GM18909 (cell line): ENCODE measurements around the gene ARHGEF4.
"Not testable (repeated sequence)": the region's sequence is repeated elsewhere in the genome, so short reads cannot be mapped to it uniquely, and the experiment has no call there.

Experiments used
- ATAC-seq: cut with Tn5 transposase; IDR thresholded peaks from one replicate; pipeline ENCODE4 v1.9.1; 2021; ENCODE audit warnings: mild to moderate bottlenecking; ENCODE audit not compliant: unreplicated experiment, poor library complexity

ARHGEF4 gene

DNA sequence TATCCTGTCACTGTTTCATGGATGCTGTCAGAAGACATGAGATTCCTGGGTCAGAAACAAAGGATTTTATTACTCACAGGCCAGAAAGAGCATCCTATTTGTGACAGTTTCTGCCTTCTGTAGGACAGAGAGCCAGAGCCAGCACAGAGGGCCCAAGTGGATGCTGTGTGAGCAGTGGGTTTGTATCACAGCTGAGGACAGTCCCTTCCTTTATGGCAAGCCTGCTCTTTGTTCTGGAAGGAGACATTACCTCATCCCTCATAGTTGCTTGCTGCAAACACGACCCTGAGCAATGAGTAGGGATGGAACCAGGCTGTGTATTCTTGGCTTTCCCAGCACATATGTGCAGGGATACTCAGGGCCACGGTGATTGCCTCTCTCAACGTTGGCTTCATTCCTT, 41.6 kb downstream of the ARHGEF4 start:
- no peak for ATAC-seq

- ATAC-seq, result no peak
These were observed 42.2 kb downstream of the ARHGEF4 start for GRCh38 chr2:130878933-130879332.

DNA sequence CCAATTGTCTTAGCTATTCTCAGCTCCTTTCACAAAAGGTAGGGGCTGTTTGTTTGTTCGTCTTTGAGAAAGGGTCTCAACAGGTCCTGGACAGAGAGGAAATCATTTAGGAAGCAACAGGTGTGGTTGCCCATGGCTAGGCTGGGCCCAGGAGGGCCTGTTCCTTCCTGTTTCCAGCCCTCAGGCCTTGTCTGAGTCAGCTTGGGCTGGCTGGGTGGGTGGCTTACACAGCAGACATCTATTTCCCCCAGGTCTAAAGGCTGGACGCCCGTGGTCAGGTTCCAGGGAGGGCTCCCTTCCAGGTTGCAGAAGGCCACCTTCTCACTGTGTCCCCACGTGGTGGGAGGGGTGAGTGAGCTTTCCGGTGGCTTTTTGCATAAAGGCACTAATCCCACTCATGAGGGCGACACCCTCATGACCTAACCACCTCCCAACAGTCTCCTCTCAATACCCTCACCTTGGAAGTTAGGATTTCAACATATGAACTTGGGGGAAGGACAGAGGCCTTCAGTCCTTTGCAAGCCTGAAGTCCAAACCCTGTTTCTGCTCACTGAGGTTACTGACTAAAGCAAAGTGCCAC, 45.5 kb downstream of the ARHGEF4 start:
- ATAC-seq, result no peak

DNA sequence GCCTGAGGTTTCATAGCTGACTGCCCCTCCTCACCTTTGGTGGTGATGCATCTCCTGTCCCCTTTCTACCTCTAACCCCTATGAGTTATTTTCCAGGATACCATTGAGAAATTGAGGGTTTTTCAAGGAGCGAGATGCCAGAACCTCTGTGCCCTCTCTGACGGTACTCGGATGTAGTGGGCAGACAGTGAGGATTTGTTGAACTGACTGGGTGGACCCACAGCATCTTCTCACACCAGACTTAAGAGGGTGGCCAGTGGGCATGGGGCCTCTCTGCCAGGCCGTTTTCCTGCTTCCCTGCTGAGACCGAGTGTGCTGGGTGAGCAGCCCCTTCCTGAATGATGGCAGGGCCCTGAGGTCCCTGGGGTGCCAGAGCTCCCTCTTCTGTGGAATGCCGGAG, 46.3 kb downstream of the ARHGEF4 start:
- no peak for ATAC-seq

DNA sequence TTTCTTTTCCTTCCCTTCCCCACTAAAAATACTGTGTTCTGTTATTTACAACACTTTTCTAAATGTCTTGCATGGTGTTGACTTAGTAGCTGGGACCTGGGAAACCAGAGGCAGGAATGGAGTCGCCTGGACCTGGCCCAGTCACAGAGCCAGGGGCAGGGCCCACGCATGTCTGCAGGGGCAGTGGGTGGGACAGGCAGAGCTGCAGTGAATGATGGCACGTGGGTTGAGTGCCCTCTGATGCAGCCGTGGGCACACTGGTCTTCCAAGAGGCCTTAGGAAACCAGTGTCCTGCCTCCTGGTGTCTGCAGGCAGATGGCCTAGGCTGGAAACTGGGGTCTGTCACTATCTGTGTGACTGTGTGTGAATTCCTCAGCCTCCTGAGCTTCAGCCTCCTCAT, 46.8 kb downstream of the ARHGEF4 start:
- ATAC-seq, result no peak

DNA sequence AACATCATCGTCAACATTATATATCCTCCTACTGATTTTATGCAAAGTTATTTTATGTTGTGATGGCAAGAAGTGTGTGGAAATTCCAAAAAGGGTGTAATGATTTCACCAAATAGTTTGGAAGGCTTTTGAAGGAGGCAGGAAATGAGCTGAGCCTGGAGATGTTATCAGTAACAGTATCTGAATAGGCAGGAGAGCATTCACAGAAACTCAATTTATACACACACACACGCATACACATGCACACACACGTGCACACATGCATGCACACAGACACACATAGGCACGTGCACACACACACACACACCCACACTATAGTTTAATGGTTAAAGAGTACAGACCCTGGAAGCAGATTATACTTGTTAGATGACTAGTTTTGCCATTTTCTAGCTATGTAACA, 47.3 kb downstream of the ARHGEF4 start:
- ATAC-seq, result no peak

DNA sequence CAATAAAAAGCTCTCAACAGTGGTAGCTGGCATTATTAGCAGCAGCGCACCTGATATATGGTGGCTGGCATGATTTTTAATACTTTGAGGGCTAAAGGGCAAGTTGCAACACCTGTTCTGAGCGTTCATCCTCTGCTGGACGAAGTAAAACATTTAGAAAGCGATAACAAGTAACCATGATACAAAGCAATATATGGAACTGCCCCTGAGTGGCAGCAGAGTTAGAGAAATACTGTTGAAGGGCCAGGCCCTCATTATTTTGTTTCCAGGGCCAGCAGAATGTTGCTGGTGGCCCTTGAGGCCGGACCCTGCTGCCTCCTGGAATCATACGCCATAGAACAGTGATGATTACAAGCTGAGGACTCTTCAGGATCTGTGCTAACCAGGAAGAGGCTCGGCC, 47.8 kb downstream of the ARHGEF4 start:
- ATAC-seq, result no peak

- no peak for ATAC-seq
These were observed 50.9 kb downstream of the ARHGEF4 start for GRCh38 chr2:130887643-130888042.

- no peak for ATAC-seq
These were observed 54.4 kb downstream of the ARHGEF4 start for GRCh38 chr2:130890941-130891669.

GRCh38 chr2:130891966-130892365, 55.3 kb downstream of the ARHGEF4 start:
- no peak for ATAC-seq

DNA sequence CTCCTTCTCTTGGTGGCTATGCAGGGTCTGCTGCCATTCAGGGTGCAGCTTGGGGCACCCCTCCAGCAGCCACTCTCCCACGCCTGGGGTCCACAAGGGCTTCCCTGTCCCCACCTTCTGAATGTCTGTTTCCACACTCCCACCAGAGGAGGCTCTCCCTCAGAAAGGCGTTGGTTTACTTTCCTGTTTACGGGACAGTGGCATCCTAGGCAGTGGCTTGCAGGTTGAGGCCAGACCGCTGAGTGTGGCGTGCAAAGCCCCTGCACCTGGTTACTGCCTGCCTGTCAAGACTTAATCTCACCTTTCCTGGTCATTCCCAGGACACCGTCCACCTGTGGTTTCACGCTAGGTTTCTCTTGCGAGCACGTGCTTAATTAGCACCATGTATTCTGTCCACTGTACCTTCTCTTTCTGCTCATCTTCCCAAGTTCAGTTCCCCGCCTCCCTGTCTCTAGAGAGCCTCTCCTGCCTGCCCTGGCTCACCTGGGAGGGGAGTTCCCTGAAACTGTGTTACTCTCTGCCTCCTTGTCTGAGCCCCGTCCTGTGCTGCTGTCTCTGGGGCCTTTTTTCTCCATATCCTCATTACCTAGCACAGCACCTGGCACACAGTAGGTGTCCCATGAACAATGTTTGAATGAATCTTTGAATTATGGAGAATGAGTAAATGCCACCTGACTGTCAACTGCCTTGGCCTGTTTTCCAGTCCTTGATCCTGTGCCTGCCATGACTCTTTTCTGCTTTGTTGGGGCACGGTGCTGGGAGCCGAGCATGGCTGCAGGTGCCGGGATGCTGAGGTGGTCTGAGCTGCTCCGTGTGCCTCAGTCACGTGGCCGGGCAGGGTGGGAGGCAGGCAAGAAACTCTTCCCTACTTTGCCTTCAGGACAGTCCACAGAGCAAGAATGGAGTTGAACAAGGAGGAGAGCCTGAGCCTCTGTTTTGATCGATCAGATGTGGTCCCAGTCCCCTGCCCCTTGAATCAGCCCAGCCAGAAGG, 56.4 kb downstream of the ARHGEF4 start:
- ATAC-seq, result no peak

GRCh38 chr2:130894326-130894942, 57.7 kb downstream of the ARHGEF4 start:
- ATAC-seq, result no peak

- no peak for ATAC-seq
These were observed 60.1 kb downstream of the ARHGEF4 start for GRCh38 chr2:130896813-130897212.

DNA sequence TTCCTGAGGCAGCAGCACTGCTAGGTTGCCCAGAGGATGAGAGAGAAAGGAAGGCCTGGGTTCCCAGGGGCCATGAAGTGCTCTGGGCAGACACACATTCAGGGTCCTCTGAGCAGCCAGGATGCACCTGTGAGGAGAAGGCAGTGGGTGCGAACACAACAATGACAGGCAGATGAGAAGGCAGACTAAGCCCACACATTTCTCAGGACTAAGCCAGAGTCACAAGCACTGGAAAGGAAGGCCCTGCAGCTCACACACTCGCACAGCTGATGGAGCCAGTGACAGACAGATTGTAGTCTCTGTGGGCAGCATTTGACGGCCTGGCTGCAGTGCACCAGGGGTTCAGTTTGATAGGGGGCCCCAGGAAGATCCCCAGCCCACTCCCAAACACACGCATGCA, 61.8 kb downstream of the ARHGEF4 start:
- no peak for ATAC-seq

DNA sequence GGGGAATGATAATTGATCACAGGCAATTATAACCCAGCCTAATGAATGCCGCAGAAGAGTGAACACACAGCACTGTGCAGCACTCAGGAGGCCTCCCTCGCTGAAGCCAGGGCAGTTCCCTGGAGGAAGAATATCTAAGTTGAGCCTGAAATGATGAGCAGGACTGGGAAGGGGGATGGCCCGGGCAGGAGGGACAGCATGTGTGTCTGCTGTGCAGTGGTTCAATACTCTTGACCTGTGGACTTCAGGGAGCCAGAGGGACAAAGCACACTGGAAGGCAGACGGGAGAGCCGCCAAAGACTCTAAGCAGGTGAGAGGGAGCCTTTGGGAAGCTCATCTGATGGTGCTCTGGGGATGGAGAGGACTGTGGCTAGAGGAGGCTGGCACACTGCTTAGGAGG, 62.6 kb downstream of the ARHGEF4 start:
- ATAC-seq, result no peak

DNA sequence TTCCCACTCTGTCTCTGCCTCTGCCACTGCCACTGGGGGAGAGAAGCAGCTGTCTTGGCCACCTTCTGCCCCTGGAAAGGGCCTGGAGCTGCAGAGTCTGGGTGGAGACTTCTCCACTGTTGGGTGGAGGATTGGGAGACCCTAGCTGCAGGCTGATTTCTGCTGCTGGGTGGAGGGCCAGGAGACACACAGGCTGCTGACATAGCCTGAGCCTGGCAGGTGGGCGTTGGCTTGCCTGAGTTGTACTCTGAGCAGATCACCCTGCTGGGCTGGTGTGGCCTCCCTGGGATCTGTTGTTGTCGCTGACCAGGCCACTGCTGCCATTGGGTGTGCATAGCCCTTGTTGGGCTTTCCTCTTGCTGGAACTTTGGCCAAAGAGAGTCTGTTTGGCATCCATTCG, 64.3 kb downstream of the ARHGEF4 start:
- ATAC-seq, result no peak

- not testable (repeated sequence) for ATAC-seq
These were observed 64.9 kb downstream of the ARHGEF4 start for GRCh38 chr2:130901626-130902025.

GRCh38 chr2:130908832-130909231, 72.1 kb downstream of the ARHGEF4 start:
- no peak for ATAC-seq

- ATAC-seq, result no peak
These were observed 74.2 kb downstream of the ARHGEF4 start for GRCh38 chr2:130910931-130911330.

- no peak for ATAC-seq
These were observed 74.8 kb downstream of the ARHGEF4 start for GRCh38 chr2:130911482-130911881.

GRCh38 chr2:130911996-130912395, 75.3 kb downstream of the ARHGEF4 start:
- ATAC-seq, result no peak
